ENCODE measurements around the gene ASPSCR1.

DNA sequence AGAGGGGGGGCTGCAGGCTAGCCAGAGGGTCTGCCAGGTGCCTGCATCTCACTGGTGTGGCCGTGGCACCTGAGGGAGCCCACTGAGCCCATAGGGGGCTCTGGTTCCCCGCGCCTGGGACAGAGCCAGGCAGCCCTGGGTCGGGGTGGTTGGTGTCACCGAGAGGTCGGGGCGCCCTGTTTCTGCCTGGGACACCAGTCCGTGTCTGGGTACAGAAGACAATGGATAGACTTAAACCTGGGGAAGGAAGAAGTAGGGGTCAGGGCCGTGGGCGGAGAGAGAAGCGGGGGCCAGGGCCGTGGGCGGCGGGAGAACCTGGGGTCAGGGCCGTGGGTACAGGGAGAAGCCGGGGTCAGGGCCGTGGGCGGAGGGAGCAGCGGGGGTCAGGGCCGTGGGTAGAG lies 71.1 kb downstream of the ASPSCR1 start:
- TF ChIP-seq, protein P1, sequence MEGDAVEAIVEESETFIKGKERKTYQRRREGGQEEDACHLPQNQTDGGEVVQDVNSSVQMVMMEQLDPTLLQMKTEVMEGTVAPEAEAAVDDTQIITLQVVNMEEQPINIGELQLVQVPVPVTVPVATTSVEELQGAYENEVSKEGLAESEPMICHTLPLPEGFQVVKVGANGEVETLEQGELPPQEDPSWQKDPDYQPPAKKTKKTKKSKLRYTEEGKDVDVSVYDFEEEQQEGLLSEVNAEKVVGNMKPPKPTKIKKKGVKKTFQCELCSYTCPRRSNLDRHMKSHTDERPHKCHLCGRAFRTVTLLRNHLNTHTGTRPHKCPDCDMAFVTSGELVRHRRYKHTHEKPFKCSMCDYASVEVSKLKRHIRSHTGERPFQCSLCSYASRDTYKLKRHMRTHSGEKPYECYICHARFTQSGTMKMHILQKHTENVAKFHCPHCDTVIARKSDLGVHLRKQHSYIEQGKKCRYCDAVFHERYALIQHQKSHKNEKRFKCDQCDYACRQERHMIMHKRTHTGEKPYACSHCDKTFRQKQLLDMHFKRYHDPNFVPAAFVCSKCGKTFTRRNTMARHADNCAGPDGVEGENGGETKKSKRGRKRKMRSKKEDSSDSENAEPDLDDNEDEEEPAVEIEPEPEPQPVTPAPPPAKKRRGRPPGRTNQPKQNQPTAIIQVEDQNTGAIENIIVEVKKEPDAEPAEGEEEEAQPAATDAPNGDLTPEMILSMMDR (IDR thresholded peaks at IDR 0.05), result no peak
- TF ChIP-seq POLR2A (IDR thresholded peaks at IDR 0.05) (no peak), POLR2AphosphoS5 (IDR thresholded peaks at IDR 0.05) (no peak)
